NCI-H446 treated with DMSO at 0.1 percent for 48 hours (cell line): ENCODE measurements around the gene VEGFA.

Experiments used
- DNase-seq: peaks from one replicate; lab custom pipeline; 2025; lab: John Stamatoyannopoulos, UW

The VEGFA gene

GRCh38 chr6:43738877-43739641 lies 31.0 kb upstream of the VEGFA start:
- no peak for DNase-seq

GRCh38 chr6:43739642-43740091 lies 30.3 kb upstream of the VEGFA start:
- DNase-seq = no peak

- DNase-seq = no peak
These were observed 29.6 kb upstream of the VEGFA start for GRCh38 chr6:43740321-43740960.

- no peak for DNase-seq
These were observed 28.8 kb upstream of the VEGFA start for GRCh38 chr6:43740961-43741764.

- DNase-seq = no peak
These were observed 28.2 kb upstream of the VEGFA start for GRCh38 chr6:43741829-43742228.

- no peak for DNase-seq
These were observed 27.7 kb upstream of the VEGFA start for GRCh38 chr6:43742285-43742684.

- no peak for DNase-seq
These were observed 26.9 kb upstream of the VEGFA start for GRCh38 chr6:43742931-43743632.

GRCh38 chr6:43743682-43744381 lies 26.2 kb upstream of the VEGFA start:
- no peak for DNase-seq

- DNase-seq = no peak
These were observed 25.5 kb upstream of the VEGFA start for GRCh38 chr6:43744491-43744890.

- no peak for DNase-seq
These were observed 24.9 kb upstream of the VEGFA start for GRCh38 chr6:43744931-43745727.

GRCh38 chr6:43746071-43746470 lies 23.9 kb upstream of the VEGFA start:
- no peak for DNase-seq

- no peak for DNase-seq
These were observed 23.4 kb upstream of the VEGFA start for GRCh38 chr6:43746613-43747102.

GRCh38 chr6:43747784-43748183 lies 22.2 kb upstream of the VEGFA start:
- DNase-seq = no peak

- no peak for DNase-seq
These were observed 21.2 kb upstream of the VEGFA start for GRCh38 chr6:43748765-43749164.

- no peak for DNase-seq
These were observed 20.6 kb upstream of the VEGFA start for GRCh38 chr6:43749461-43749860.

GRCh38 chr6:43750622-43751021 lies 19.4 kb upstream of the VEGFA start:
- DNase-seq = no peak

- DNase-seq = no peak
These were observed 16.3 kb upstream of the VEGFA start for GRCh38 chr6:43753570-43754183.

GRCh38 chr6:43757966-43758616 lies 11.9 kb upstream of the VEGFA start:
- DNase-seq = no peak

GRCh38 chr6:43758617-43759050 lies 11.4 kb upstream of the VEGFA start:
- DNase-seq = no peak
